Calu3 (cell line): ENCODE data around the gene ZNF407. TPM values are rescaled to one million over a fixed set of nuclear protein-coding genes. Genes with fewer than 3 reads are reported as not detected.

Experiments used
- BruUV-seq: library from RNA; stranded (reverse); fragments of 400-500 nt; replicated peaks from 2 replicates; lab custom pipeline; 2021; lab: Mats Ljungman, UMichigan
- CTCF ChIA-PET: fragments of 300-600 bp; sonication (Branson Sonifier 250); formaldehyde crosslinking; loops from one replicate; lab custom pipeline; 2022; ENCODE audit warnings: antibody characterized with exemption; lab: Charles Lee
- DNase-seq: peaks from one replicate; pipeline ENCODE4 v3.0.0; 2022
- H3K27ac Mint-ChIP-seq: one replicate; pipeline ENCODE4 v1.8.0; 2022; ENCODE audit warnings: mixed read lengths; ENCODE audit not compliant: unreplicated experiment
- H3K27me3 Mint-ChIP-seq: one replicate; pipeline ENCODE4 v1.8.0; 2022; ENCODE audit warnings: mixed read lengths; ENCODE audit not compliant: unreplicated experiment
- H3K36me3 Mint-ChIP-seq: one replicate; pipeline ENCODE4 v1.8.0; 2022; ENCODE audit warnings: mild to moderate bottlenecking, moderate library complexity, mixed read lengths; ENCODE audit not compliant: insufficient read depth, unreplicated experiment
- H3K4me1 Mint-ChIP-seq: one replicate; pipeline ENCODE4 v1.8.0; 2022; ENCODE audit warnings: mild to moderate bottlenecking, low read depth, mixed read lengths; ENCODE audit not compliant: unreplicated experiment
- H3K4me3 Mint-ChIP-seq: one replicate; pipeline ENCODE4 v1.8.0; 2022; ENCODE audit warnings: mild to moderate bottlenecking, low read depth, moderate library complexity, mixed read lengths; ENCODE audit not compliant: unreplicated experiment
- H3K9me3 Mint-ChIP-seq: one replicate; pipeline ENCODE4 v1.8.0; 2022; ENCODE audit warnings: low read depth, mixed read lengths; ENCODE audit not compliant: unreplicated experiment
- CTCF ChIP-seq: fragments of 200-600 bp; IDR thresholded peaks from one replicate; pipeline ENCODE4 v1.8.0; 2022; ENCODE audit warnings: antibody characterized with exemption; ENCODE audit not compliant: unreplicated experiment
- intact Hi-C: fragments of 100-400 bp; cut with micrococcal nuclease; formaldehyde crosslinking; loops from one replicate; pipeline ENCODE4 v1.10.0; 2022; ENCODE audit not compliant: unreplicated experiment
- total RNA-seq: library from RNA; stranded (reverse); gene quantifications from 2 replicates; pipeline ENCODE4 v1.2.3, GENCODE V29; 2022

Gene ZNF407
- total RNA-seq, 1 experiment from 2014 or later: 17.4 TPM

- no TSS peak for BruUV-seq
- CTCF ChIA-PET: interaction anchor here (0.7 to 1.4 kb wide), 12 partner anchors 10 to 470 kb away, joined by 3 to 18 read pairs (median 4); partner anchors contain the start of gene CNDP2
- H3K4me1 Mint-ChIP-seq: peaks cover 15% of the 10 kb centered on the region
- H3K4me3 Mint-ChIP-seq: no peak overlapping the region
- peak; percentile 78 for TF ChIP-seq CTCF
- no peak overlapping the region for H3K27ac Mint-ChIP-seq
- H3K9me3 Mint-ChIP-seq: peaks cover 10% of the 10 kb centered on the region
- peaks cover 38% of the 10 kb centered on the region for H3K27me3 Mint-ChIP-seq
- intact Hi-C loops: loop anchor here (1.0 to 2.0 kb wide), 3 partner anchors 53 to 356 kb away; no protein-coding TSS in a partner anchor
- H3K36me3 Mint-ChIP-seq: no peaks in the 10 kb centered on the region
- DNase-seq: peak; percentile 86
These were observed 45.6 kb upstream of the ZNF407 start for GRCh38 chr18:74551936-74552555.

- BruUV-seq: no TSS peak
- Mint-ChIP-seq H3K9me3 (no peaks in the 10 kb centered on the region), H3K36me3 (no peaks in the 10 kb centered on the region), H3K4me3 (no peak overlapping the region), H3K27ac (no peak overlapping the region), H3K4me1 (peaks cover 8% of the 10 kb centered on the region), H3K27me3 (peaks cover 64% of the 10 kb centered on the region)
- intact Hi-C loops: no loop called here
- TF ChIP-seq CTCF: no peak
- CTCF ChIA-PET: interaction anchor here (0.6 to 0.8 kb wide), 2 partner anchors 60 to 521 kb away, joined by 3 read pairs; partner anchors contain the start of gene CNDP2
- DNase-seq: peak; percentile 18
These were observed 41.5 kb upstream of the ZNF407 start for GRCh38 chr18:74556126-74556525.

GRCh38 chr18:74558096-74558495, 39.6 kb upstream of the ZNF407 start:
- Mint-ChIP-seq H3K9me3 (no peaks in the 10 kb centered on the region), H3K27me3 (peaks cover 73% of the 10 kb centered on the region), H3K4me1 (peaks cover 14% of the 10 kb centered on the region), H3K4me3 (no peak overlapping the region), H3K36me3 (no peaks in the 10 kb centered on the region), H3K27ac (no peak overlapping the region)
- CTCF ChIA-PET: no interaction called here
- no peak for DNase-seq
- no TSS peak for BruUV-seq
- no peak for TF ChIP-seq CTCF
- intact Hi-C loops: no loop called here

GRCh38 chr18:74562131-74562730, 35.4 kb upstream of the ZNF407 start:
- DNase-seq: no peak
- Mint-ChIP-seq H3K27ac (no peak overlapping the region), H3K27me3 (peaks cover 66% of the 10 kb centered on the region), H3K9me3 (peaks cover 3% of the 10 kb centered on the region), H3K4me3 (no peak overlapping the region), H3K4me1 (peaks cover 6% of the 10 kb centered on the region), H3K36me3 (no peaks in the 10 kb centered on the region)
- no peak for TF ChIP-seq CTCF
- no TSS peak for BruUV-seq
- intact Hi-C loops: no loop called here
- CTCF ChIA-PET: interaction anchor here (0.7 kb wide), 1 partner anchor 11 kb away, joined by 5 read pairs; no protein-coding TSS in a partner anchor
